Peyer's patch (tissue), 4 donors: ENCODE data around the gene RAB24.

Source experiments
- CTCF ChIP-seq, 6 experiments: fragments of 450-650 bp in 4 of 6; fragments of 200-600 bp in 2 of 6; sonication (generic) in 1 of 6; IDR thresholded peaks; one replicate each; pipeline ENCODE4 v1.5.1; 2017 to 2019; ENCODE audit warnings: antibody characterized with exemption in 6 of 6, mild to moderate bottlenecking in 3 of 6, moderate library complexity in 1 of 6
- POLR2A ChIP-seq, 2 donors: fragments of 450-650 bp; IDR thresholded peaks; one replicate each; pipeline ENCODE4 v1.5.1; 2017; ENCODE audit warnings: antibody characterized with exemption in 2 of 2, mild to moderate bottlenecking in 2 of 2, moderate library complexity in 2 of 2

GRCh38 chr5:177269976-177270375 is 33.5 kb downstream of the RAB24 start:
- TF ChIP-seq CTCF (IDR thresholded peaks at IDR 0.05) (no peak), POLR2A (IDR thresholded peaks at IDR 0.05) (no peak)
